ENCODE measurements around the gene PDE5A.

- peak; percentile 67 to 92 (median 89) for TF ChIP-seq CTCF (IDR thresholded peaks at IDR 0.05)
- TF ChIP-seq POLR2A (IDR thresholded peaks at IDR 0.05), result peak in 1 of 2 donors; percentile 39
- TF ChIP-seq EP300 (IDR thresholded peaks at IDR 0.05), result peak in 1 of 2 donors; percentile 29
Observed at GRCh38 chr4:119628281-119629141, at the start of gene PDE5A.

Data from tibial nerve (tissue), 4 donors.